ENCODE measurements around the gene MEP1B. TPM values are rescaled to one million over a fixed set of nuclear protein-coding genes. Genes with fewer than 3 reads are reported as not detected.
"Not testable (repeated sequence)": the region's sequence is repeated elsewhere in the genome, so short reads cannot be mapped to it uniquely, and the experiment has no call there.

MEP1B gene
- total and polyA plus RNA-seq, 2 experiments from 2014 or later, result not detected

DNA sequence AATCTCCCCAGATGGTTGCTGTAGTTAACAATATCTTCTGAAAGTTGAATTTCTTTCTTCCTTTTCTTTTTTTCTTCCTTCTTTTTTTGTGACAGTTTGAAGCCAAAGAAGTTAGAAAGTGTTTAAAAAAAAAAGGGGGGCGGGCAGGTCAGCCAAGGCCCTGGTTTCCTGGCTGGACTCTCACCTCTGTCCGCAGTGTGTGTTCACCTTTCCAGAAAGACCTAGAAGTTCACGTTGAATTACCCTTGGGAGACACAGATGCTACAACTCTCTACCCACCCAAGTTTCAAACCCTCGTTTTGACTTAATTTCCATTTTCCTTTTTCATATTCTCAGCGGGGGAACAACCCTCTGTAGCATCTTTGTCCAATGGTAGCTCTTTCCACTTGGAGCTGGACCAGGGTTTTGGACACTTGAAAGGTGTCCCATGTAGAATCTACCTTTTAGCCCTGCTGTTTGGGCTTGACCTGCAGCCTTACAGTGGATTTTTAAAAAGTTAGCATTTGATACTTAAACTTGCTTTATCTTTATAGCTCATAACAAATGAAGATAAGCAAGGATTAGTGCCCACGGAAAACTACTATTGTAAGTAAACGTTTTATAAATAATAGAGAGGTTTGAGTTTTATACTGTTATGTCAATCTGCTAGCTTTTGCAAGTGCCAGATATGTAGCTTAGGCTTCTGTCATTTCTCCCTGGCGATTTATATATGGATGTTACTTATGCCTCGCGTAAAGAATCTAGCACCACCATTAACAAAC lies 20.0 kb downstream of the MEP1B start:
- Histone ChIP-seq H3K36me3 (ENCODE audit: low read depth) (no peaks in the 10 kb centered on the region), H3K4me2 (ENCODE audit: unreplicated experiment) (no peak overlapping the region), H3K9ac (no peak overlapping the region), H3K79me2 (ENCODE audit: insufficient read depth) (no peaks in the 10 kb centered on the region), H3F3A (ENCODE audit: insufficient read depth) (no peaks in the 10 kb centered on the region), H3K4me3 (no peak overlapping the region), H3K9me2 (ENCODE audit: insufficient read depth) (no peaks in the 10 kb centered on the region), H3K9me3 (ENCODE audit: low read depth) (no peaks in the 10 kb centered on the region), H4K20me1 (ENCODE audit: insufficient read depth) (no peaks in the 10 kb centered on the region), H2AFZ (no peak overlapping the region), H3K27ac (no peak overlapping the region), H3K4me1 (ENCODE audit: insufficient read depth) (no peaks in the 10 kb centered on the region), H3K27me3 (replicated peaks; ENCODE audit: insufficient read depth) (no peaks in the 10 kb centered on the region; the same call in 1 of the 2 replicates)
- no peak for DNase-seq
- WGBS, 2 experiments (ENCODE audit: low coverage in 1 of 2, low lambda C conversion rate in 2 of 2, missing lambda C conversion rate in 2 of 2), result 49 to 56% methylated on average over 10 of the region's 10 CpGs
- in situ Hi-C loops (cut with MboI), result no loop called here
- TF ChIP-seq EZH2phosphoT487 (IDR thresholded peaks at IDR 0.05; ENCODE audit: insufficient read depth, low read depth) (no peak), EZH2 (IDR thresholded peaks at IDR 0.05; ENCODE audit: insufficient read depth, poor library complexity, severe bottlenecking) (no peak)

DNA sequence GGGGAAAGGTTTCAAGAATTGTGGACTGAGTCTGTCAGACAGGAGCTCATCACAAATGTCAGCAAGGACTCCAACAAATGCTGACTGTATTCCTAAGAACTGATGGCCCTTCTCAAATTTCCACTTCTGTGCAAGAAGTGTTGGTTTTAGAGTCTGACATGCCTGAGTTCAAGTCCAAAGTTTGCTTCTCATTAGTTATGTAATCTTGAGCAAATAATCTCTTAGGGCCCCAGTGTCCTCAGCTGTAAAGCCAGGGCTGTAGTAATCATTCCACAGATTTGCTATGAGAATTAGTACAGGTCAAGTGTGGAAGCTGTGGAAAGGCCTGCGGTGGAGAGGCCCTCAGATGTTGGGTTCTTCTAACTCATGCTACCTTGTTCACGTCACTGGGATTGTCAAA lies 23.9 kb downstream of the MEP1B start:
- 43 to 45% methylated on average over 2 of the region's 2 CpGs for WGBS, 2 experiments (ENCODE audit: low coverage in 1 of 2, low lambda C conversion rate in 2 of 2, missing lambda C conversion rate in 2 of 2)
- H3K79me2 ChIP-seq (ENCODE audit: insufficient read depth), result no peaks in the 10 kb centered on the region
- TF ChIP-seq EZH2phosphoT487 (IDR thresholded peaks at IDR 0.05; ENCODE audit: insufficient read depth, low read depth), result no peak
- no peak for TF ChIP-seq EZH2 (IDR thresholded peaks at IDR 0.05; ENCODE audit: insufficient read depth, poor library complexity, severe bottlenecking)
- H3K36me3 ChIP-seq (ENCODE audit: low read depth), result no peaks in the 10 kb centered on the region
- H4K20me1 ChIP-seq (ENCODE audit: insufficient read depth), result no peaks in the 10 kb centered on the region
- in situ Hi-C loops (cut with MboI), result no loop called here
- no peak overlapping the region for H3K9ac ChIP-seq
- DNase-seq, result no peak
- no peaks in the 10 kb centered on the region for H3K4me1 ChIP-seq (ENCODE audit: insufficient read depth)
- no peak overlapping the region for H3K4me2 ChIP-seq (ENCODE audit: unreplicated experiment)
- H3K4me3 ChIP-seq, result no peak overlapping the region
- H3K27me3 ChIP-seq (replicated peaks; ENCODE audit: insufficient read depth), result no peaks in the 10 kb centered on the region
- no peak overlapping the region for H3K27ac ChIP-seq
- H2AFZ ChIP-seq, result no peak overlapping the region
- no peaks in the 10 kb centered on the region for H3K9me3 ChIP-seq (ENCODE audit: low read depth)
- H3K9me2 ChIP-seq (ENCODE audit: insufficient read depth), result no peaks in the 10 kb centered on the region
- H3F3A ChIP-seq (ENCODE audit: insufficient read depth), result no peaks in the 10 kb centered on the region

DNA sequence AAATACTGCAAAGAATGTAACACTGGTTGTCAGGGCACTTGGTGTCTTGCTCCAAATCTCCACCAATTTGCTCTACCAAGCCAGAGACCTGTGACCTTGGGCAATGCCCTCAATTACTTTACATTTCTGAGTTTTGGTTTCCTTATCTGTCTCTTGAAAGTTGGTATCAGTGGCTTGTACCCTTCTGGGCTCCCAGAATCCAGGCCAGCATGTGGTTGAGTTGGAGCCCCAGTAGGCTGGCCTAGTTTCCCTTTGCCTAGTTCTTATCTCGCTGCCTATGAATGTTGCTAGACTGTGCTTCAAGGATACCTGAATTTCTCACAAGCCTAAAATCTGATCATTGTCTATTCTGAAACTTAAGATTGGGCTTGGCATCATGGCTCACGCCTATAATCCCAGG lies 26.6 kb downstream of the MEP1B start:
- in situ Hi-C loops (cut with MboI), result no loop called here

DNA sequence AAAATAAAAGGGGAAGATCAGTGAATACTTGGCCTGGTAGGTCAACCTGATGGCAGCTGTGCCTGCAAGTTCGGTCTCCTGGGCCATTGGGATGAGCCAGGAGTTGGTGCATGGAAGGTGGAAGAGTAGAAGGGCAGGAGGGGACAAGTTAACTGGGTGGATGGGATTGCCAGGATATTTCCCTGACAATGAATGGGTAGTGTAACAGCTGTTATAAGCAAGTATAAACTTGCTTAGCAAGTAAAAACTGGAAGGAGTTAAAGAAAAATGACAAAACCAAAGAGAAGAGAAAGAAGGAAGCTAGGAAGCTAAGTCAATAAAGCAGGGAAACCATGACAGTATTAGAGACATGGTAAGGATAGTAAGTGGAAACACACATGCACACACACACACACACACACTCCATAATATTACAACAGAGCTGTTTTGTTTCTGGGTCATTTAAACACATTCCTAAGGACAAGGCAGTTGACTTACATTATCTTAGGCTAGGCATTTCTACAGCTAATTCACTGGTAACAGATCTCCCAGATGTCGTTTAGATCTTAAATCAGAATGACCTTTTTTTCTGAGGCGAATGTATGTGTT lies 29.7 kb downstream of the MEP1B start:
- no peak overlapping the region for H3K27ac ChIP-seq
- H3F3A ChIP-seq (ENCODE audit: insufficient read depth), result no peaks in the 10 kb centered on the region
- no peak for DNase-seq
- H3K27me3 ChIP-seq (replicated peaks; ENCODE audit: insufficient read depth), result no peaks in the 10 kb centered on the region
- TF ChIP-seq EZH2 (IDR thresholded peaks at IDR 0.05; ENCODE audit: insufficient read depth, poor library complexity, severe bottlenecking) (no peak), EZH2phosphoT487 (IDR thresholded peaks at IDR 0.05; ENCODE audit: insufficient read depth, low read depth) (no peak)
- no peaks in the 10 kb centered on the region for H3K9me3 ChIP-seq (ENCODE audit: low read depth)
- H3K9ac ChIP-seq, result no peak overlapping the region
- H3K9me2 ChIP-seq (ENCODE audit: insufficient read depth), result no peaks in the 10 kb centered on the region
- no peaks in the 10 kb centered on the region for H3K79me2 ChIP-seq (ENCODE audit: insufficient read depth)
- in situ Hi-C loops (cut with MboI), result no loop called here
- no peaks in the 10 kb centered on the region for H4K20me1 ChIP-seq (ENCODE audit: insufficient read depth)
- H3K36me3 ChIP-seq (ENCODE audit: low read depth), result no peaks in the 10 kb centered on the region
- H2AFZ ChIP-seq, result no peak overlapping the region
- H3K4me2 ChIP-seq (ENCODE audit: unreplicated experiment), result no peak overlapping the region
- no peak overlapping the region for H3K4me3 ChIP-seq
- H3K4me1 ChIP-seq (ENCODE audit: insufficient read depth), result no peaks in the 10 kb centered on the region
- WGBS, 2 experiments (ENCODE audit: low coverage in 1 of 2, low lambda C conversion rate in 2 of 2, missing lambda C conversion rate in 2 of 2), result 31 to 32% methylated on average over 3 of the region's 3 CpGs

More for the DNA sequence above, 26.6 kb downstream of the MEP1B start:
- H2AFZ ChIP-seq, result no peak overlapping the region
- no peak overlapping the region for H3K4me3 ChIP-seq
- 46 to 50% methylated on average over 2 of the region's 2 CpGs for WGBS, 2 experiments (ENCODE audit: low coverage in 1 of 2, low lambda C conversion rate in 2 of 2, missing lambda C conversion rate in 2 of 2)
- H3K27me3 ChIP-seq (replicated peaks; ENCODE audit: insufficient read depth), result no peaks in the 10 kb centered on the region
- no peaks in the 10 kb centered on the region for H3K79me2 ChIP-seq (ENCODE audit: insufficient read depth)
- no peak overlapping the region for H3K27ac ChIP-seq
- H4K20me1 ChIP-seq (ENCODE audit: insufficient read depth), result no peaks in the 10 kb centered on the region
- DNase-seq, result no peak
- no peaks in the 10 kb centered on the region for H3F3A ChIP-seq (ENCODE audit: insufficient read depth)
- H3K9me3 ChIP-seq (ENCODE audit: low read depth), result no peaks in the 10 kb centered on the region
- H3K9ac ChIP-seq, result no peak overlapping the region
- no peak for TF ChIP-seq EZH2phosphoT487 (IDR thresholded peaks at IDR 0.05; ENCODE audit: insufficient read depth, low read depth)
- no peak for TF ChIP-seq EZH2 (IDR thresholded peaks at IDR 0.05; ENCODE audit: insufficient read depth, poor library complexity, severe bottlenecking)
- H3K36me3 ChIP-seq (ENCODE audit: low read depth), result no peaks in the 10 kb centered on the region
- no peak overlapping the region for H3K4me2 ChIP-seq (ENCODE audit: unreplicated experiment)
- H3K4me1 ChIP-seq (ENCODE audit: insufficient read depth), result no peaks in the 10 kb centered on the region
- no peaks in the 10 kb centered on the region for H3K9me2 ChIP-seq (ENCODE audit: insufficient read depth)

DNA sequence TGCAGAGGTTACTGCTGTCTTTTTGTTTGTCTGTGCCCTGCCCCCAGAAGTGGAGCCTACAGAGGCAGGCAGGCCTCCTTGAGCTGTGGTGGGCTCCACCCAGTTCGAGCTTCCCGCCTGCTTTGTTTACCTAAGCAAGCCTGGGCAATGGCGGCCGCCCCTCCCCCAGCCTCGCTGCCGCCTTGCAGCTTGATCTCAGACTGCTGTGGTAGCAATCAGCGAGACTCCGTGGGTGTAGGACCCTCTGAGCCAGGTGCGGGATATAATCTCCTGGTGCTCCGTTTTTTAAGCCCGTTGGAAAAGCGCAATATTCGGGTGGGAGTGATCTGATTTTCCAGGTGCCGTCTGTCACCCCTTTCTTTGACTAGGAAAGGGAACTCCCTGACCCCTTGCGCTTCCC lies 43.5 kb downstream of the MEP1B start:
- 0 out of 2 replicates have a peak, but pooled peaks cover 18% of the 10 kb centered on the region for H3K27me3 ChIP-seq (replicated peaks; ENCODE audit: insufficient read depth)
- H3K9me3 ChIP-seq (ENCODE audit: low read depth); H4K20me1 ChIP-seq (ENCODE audit: insufficient read depth); DNase-seq; H3K9me2 ChIP-seq (ENCODE audit: insufficient read depth); in situ Hi-C loops (cut with MboI); H3F3A ChIP-seq (ENCODE audit: insufficient read depth); H2AFZ ChIP-seq; H3K4me3 ChIP-seq; H3K4me1 ChIP-seq (ENCODE audit: insufficient read depth); H3K9ac ChIP-seq; H3K27ac ChIP-seq; H3K4me2 ChIP-seq (ENCODE audit: unreplicated experiment); H3K36me3 ChIP-seq (ENCODE audit: low read depth); H3K79me2 ChIP-seq (ENCODE audit: insufficient read depth): not testable (repeated sequence)
- 68 to 74% methylated on average over 15 of the region's 15 CpGs for WGBS, 2 experiments (ENCODE audit: low coverage in 1 of 2, low lambda C conversion rate in 2 of 2, missing lambda C conversion rate in 2 of 2)

Measured in GM23248 (cell line).